Activated CD4-positive, alpha-beta T cell treated with anti-CD3 and anti-CD28 coated beads for 1 hour (primary cell): Measurements from ENCODE around the gene SLC39A12.
"Not testable (repeated sequence)": the region's sequence is repeated elsewhere in the genome, so short reads cannot be mapped to it uniquely, and the experiment has no call there.

Source experiments
- DNase-seq: peaks from one replicate; pipeline ENCODE4 v3.0.0-alpha.2; 2020

Gene SLC39A12

DNA sequence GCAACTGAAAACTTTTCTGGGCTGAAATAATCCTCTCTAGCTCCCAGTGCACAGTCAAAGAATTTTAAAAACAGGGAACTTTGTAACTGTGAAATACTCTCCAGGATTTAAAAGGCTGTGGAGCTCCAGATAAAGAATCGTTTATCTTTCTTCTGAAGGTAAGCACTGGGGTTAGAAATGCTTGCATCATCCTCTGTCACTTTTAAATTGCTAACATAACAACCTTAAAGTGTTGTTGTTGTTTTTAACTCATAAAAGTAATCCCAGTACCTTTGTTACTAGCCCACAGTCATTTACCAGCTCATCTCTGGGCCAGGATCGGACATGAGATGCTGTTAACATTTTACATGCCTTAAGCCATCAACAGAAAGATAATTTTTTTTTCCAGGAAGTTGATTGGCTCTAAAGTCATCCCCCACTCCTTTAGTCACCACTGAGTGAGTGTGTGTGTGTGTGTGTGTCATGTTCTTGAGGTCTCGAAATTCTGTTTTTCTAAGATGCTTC is at the start of gene SLC39A12:
TSS of gene SLC39A12 (plus strand) at position 51 of the 504 bp plus-strand sequence. CDS start 1,359 bp downstream, outside the sequence.
- no peak for DNase-seq

DNA sequence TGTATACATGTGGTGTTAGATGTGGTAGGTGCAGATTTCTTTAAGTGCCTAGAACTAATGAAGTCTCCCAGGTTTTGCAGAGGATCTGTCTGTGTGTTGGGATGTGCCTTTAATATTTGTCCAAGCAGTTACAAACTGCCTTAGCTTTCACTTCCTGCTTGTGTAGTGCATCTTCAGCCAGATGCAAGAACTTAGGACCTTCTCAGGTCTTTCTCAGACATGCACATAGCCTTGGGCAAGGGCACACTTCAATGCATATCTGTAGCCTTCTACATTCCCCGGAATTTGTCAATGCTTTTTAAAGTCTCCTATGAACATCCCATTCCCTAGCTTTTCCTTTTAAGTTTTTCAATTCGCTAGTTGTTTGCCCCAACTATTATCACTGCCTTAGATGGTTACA is 47.2 kb upstream of the SLC39A12 start:
- no peak for DNase-seq

DNA sequence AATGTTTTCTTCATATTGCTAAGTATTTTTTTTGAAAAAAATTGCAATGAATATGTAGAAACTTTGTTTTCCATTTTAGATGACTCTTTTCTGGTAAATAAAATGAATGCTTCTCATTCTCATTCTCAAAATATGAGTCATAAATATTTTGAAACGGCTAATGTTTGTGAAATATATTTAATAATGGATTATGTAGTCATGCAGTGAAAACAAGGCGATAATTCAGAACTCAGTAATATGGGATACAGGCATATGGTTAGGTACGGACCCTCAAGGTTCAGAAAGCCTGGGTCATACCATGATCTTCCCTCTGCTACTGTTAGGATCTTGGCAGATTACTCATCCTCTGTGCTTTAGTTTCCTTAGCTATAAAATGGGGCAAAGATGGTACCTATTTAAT is 46.2 kb upstream of the SLC39A12 start:
- no peak for DNase-seq

DNA sequence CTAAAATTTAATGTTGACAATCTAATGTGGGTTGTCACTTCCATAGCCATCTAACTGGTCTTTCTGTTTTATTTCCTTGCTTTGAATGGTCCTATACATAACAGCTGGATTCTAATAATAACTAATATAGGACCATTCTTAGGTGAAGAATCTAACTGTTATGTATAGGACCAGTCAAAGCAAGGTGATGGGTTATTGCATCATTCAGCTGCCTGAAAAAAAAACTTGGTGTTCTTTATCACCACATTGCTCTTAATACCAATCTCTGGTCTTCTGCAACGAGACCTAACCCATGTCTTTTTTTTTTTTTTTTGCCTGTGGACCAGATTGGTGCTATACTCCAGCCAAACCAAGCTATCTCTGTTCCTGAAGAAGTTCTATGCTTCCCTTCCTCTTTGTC is 45.7 kb upstream of the SLC39A12 start:
- no peak for DNase-seq

DNA sequence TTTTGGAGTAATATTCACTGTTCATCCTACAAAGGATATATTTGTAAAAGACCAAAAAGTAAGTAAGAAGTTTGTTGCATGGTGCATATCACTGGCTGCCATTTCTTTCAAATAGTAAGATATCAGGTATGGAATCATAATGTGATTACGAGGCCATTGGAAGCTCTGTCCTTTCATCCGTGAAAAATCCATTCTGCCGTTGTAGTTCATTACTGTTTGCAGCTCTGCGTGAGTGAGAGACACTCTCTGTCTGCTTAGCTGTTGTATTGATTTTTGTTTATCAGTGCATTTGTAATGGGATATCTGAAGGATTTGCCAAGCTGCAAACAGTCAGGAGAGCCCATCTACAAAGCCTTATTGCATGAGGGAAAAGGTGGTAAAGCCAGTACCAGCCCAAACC is 44.1 kb upstream of the SLC39A12 start:
- no peak for DNase-seq

DNA sequence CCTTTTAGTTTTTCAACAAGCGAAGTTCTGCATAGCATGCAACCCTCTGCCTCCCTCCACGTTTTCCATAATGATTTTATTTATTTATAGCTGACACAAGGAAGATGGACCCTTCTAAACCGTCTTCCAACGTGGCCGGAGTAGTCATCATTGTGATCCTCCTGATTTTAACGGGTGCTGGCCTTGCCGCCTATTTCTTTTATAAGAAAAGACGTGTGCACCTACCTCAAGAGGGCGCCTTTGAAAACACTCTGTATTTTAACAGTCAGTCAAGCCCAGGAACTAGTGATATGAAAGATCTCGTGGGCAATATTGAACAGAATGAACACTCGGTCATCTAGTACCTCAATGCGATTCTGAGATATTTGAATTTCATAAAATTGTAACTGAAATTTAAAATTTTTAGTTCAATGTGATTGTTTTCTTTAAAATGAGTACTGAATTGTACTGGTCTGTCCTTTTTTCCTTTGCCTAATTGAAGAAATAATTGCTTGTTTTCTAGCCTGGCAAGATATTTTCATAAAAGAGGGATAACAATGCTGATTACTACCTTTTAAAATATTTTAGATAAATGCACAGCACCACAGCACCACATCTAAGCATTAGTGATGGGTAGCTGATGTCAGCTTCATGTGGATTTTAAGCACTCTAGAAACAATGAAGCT is 41.5 kb upstream of the SLC39A12 start:
- no peak for DNase-seq

DNA sequence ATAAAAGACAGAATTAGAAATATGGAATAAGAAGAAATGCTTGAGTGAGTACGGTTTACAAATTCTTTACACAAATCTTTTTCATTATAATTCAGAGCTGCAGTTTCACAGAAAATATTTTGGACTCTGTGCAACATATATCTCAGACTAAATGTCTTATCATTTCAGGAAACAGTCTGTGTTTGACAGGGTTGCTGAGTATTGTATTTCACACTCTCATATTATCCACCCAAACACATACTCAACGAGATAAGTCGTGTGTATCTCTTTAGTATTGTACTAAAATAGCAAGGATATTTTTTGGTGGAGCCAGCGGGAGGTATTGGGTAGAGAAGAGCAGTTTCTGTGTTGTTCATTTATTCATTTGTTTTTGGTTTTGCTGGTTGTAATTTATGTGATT is 39.0 kb upstream of the SLC39A12 start:
- DNase-seq: no peak

DNA sequence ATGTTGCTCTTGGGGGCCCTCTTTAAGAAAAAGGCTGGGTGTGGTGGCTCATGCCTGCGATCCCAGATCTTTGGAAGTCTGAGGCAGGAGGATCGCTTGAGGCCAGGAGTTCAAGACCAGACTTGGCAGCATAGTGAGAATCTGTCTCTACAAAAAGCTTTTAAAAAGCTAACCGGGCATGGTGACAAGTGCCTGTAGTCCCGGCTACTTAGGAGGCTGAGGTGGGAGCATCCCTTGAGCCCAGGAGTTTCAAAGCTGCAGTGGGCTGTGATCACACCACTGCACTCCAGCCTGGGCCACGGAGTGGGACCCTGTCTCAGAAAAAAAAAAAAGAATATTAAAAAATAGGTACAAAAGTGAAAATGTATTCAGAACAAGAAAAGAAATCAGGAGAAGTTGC is 38.1 kb upstream of the SLC39A12 start:
- no peak for DNase-seq

DNA sequence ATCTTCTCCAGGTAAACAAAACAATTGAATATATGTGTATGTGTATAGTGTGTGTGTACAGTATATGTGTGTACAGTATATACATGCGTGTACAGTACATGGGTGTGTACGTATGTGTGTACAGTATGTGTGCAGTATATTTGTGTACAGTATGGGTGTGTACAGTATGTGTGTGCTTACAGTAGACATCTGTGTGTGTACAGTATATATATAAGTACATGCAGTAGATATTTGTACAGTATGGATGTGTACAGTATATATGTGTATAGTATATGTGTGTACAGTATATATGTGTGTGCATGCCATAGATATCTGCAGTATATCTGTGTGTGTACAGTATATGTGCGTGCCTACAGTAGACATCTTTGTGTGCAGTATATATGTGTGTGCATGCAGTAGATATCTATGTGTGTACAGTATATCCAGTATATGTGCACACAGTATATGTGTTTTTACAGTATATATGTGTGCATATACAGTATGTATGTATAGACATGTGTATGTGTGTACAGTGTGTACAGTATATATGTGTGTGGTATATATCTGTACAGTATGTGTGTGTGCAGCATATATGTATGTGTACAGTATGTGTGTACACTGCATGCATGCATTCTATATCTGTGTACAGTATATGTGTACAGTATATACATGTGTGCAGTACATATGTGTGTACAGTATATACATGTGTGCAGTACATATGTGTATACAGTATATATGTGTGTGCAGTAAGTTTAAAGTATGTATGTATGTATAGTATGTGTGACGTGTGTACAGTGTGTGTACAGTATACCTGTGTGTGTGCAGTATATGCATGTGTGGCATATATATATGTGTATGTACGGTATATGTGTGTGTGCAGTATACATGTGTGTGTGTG is 37.3 kb upstream of the SLC39A12 start:
- no peak for DNase-seq

DNA sequence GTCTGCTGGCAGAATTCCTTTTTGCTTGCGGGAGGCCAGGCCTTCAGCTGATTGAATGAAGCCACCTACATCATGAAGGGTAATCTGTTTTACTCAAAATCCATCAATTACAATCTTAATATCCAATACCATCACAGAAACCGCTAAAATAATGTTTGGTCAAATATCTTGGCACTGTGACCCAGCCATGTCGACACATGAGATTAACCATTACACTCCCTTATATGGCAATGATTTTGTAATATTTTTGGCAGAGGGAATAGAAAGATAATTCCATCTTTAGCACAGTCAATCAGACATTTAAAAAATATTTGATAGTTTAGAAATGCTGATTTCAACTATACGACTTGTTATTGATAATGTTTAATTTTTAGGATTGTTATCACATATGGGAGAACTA is 36.5 kb upstream of the SLC39A12 start:
- DNase-seq: no peak

DNA sequence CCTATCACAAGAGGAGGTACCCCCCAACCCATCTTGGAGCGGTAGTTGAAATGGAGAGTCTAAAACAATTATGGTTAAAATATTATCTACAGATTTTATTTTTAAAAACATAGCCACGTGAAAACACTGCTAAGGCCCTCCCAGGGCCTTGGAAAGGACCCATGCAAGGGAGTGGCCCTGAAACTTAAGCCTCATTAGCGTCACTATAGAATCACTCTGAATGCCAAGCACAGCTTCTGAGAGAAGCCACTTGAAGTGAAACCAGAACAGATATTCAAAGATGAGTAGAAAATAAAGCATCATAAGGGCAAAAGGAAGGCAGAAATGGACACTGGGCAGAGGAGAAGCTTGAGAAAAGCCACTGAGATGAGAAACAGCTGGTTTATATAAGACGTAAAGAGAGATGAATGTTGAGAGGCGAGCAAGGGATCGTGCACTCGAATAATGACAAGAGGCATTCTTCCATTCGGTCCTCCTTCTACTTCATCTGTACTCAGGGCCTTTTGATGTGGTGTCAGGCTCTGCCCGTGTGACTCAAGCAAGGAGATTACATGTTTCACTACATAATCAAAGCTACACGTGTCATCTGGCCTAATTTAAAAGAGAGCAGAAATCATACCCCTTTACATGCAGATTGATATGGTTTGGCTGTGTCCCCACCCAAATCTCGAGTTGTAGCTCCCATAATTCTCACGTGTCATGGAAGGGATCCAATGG is 33.4 kb upstream of the SLC39A12 start:
- DNase-seq: no peak

DNA sequence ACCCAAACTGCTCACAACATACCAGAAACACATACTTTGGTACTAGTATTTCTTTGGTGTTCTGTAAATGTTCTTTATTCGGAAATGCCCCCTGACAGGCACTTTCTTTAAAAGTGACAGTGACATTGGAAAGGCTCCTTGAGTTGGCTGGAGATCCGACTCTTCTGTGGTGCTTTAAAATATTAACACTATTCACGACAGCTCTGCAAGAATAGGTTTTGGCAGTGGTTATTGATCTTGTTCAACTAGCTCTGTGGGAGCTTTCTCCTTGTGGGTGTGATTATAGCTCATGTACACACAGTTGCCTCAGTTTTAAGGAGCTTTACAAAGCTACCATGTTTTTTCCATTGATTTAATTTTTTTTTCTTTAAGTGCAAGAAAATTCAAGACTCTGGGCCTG is 30.3 kb upstream of the SLC39A12 start:
- no peak for DNase-seq

DNA sequence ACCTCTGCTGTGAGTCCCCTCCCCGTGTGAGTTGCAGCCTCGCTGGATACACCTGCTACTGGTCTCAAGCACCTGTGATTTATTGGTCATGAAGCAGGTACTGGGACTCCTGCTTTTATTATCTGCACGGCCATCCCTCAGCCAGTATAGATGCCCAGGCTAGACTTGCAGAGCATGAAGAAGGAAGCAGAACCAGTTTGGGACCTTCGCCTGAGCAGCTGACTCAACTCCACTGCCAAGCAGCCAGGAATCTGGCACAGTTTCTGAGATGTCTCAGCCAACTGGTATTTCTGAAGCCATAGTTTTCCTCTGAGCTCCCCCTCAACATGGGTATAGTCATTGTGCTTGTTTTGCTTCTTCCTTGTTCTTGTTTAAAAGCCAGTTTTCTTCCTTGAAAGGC is 28.0 kb upstream of the SLC39A12 start:
- no peak for DNase-seq

DNA sequence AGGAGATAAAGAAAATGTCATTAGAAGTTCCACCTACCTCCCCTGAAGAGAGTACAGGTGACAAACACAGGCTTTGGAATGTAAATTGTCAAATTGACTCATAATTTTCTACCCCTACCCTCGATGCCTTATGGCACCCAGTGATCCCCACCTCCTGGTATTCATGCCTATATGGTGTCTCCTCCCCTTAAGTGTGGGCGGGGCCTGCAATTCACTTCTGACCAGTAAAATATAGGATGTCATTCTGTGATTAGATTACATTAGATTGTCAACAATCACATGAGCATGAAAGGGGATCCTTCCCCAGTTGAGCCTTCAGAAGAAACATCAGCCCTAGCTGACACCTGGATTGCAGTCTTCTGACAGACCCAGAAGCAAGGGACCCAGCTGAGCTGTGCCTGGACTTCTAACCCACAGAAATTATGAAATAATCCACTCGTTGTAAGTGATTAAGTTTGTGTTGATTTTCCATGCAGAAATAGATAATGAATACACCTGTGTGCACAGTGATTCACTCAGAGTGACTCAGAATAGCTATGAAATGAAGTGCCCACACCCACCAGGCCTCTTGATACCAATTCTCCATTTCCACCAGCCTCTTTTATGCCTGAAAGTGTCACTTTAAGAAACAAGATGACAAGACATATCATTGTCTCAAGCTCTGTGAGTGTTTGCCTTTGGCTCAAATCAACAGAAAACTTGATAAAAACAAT is 8.5 kb upstream of the SLC39A12 start:
- DNase-seq: no peak

DNA sequence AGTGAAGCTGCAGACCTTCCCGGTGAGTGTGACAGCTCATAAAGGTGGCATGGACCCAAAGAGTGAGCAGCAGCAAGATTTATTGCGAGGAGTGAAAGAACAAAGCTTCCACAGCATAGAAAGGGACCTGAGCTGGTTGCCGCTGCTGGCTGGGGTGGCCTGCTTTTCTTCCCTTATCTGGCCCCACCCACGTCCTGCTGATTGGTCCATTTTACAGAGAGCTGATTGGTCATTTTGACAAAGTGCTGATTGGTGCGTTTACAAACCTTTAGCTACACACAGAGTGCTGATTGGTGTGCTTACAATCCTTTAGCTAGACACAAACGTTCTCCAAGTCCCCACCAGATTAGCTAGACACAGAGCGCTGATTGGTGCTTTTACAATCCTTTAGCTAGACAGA is 1.4 kb upstream of the SLC39A12 start:
- not testable (repeated sequence) for DNase-seq

DNA sequence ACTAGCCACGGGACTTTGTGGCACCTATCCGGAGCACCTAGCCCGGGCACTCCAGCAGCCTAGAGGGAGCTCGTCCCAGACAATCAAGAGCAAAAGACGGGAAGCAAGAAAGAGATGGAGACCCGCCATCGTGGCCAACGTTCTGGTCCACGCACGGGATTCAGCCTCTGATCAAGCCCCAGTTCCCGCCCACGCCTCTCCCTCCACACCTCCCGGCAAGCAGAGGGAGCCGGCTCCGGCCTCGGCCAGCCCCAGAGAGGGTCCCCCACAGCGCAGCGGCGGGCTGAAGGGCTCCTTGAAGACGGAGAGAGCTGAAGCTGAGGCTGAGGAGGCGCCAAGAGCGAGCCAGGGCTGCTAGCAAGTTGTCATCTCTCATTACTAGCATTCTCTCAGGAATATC is 992 bp upstream of the SLC39A12 start:
- DNase-seq: no peak

DNA sequence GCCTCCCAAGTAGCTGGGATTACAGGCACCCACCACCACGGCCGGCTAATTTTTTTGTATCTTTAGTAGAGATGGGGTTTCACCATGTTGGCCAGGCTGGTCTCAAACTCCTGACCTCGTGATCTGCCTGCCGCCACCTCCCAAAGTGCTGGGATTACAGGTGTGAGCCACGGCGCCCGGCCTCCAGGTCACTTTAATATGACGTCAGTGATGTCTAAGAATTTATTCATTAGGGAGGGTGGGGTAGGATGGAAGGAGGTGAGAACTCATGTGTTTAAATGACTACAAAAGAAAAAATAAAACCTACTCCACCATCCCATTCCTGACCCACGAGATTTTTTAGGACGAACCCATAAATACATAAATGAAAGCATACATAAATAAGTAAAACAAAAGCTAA is 2.7 kb downstream of the SLC39A12 start:
- DNase-seq: not testable (repeated sequence)

DNA sequence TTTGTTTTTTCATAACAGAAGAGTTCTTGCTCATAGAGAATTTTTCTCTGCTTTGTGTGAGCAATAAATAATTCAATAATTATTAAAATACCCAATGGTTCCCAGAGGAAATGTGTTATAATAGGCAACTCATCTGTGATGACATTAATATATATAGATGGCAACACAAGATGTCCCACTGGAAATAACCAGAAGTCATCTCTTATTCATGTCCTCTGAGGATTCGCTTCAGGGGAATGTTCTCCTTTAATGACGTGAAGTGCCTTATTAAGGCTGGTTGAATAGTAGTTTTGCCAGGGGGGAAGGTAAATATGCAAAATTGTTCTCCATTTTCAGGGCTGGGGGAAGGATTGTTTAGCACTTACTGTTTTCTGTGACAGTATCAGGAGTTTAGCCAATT is 3.1 kb downstream of the SLC39A12 start:
- DNase-seq: no peak

DNA sequence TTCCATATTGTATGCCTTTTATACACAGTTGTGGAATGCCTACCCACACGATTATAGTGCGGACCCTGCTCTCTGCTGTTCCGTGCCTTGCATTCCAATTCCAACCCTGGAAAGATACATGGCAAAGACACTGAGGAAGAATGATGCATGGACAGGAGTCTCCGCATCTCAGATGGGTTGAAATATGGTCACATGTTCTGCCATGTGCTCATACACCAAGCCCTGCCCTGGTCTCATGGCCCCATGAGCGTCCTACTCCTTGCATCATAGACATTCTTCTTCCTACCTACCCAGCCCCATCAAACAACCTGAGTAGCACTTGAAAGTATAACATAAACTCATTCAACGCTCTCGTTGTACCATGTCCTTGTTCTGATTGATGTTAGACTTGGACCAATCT is 6.3 kb downstream of the SLC39A12 start:
- DNase-seq: no peak

DNA sequence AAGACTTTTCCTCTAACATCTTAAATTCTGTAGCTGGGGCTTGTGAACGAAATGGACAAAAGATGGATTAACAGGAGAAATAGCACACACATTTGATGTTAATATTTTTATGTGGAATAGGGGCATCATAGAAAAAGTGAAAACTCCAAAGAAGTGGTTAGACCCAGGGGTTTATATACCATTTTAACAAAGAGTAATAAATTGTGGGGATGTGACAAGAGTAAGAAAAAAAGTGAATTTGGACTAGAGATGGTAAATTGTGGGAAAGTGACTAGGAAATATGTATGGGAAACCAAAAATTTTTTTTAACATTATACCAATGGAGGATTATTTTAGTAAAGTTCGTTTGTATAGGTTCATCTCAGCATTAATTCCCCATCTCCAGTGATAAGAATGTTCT is 8.2 kb downstream of the SLC39A12 start:
- no peak for DNase-seq

DNA sequence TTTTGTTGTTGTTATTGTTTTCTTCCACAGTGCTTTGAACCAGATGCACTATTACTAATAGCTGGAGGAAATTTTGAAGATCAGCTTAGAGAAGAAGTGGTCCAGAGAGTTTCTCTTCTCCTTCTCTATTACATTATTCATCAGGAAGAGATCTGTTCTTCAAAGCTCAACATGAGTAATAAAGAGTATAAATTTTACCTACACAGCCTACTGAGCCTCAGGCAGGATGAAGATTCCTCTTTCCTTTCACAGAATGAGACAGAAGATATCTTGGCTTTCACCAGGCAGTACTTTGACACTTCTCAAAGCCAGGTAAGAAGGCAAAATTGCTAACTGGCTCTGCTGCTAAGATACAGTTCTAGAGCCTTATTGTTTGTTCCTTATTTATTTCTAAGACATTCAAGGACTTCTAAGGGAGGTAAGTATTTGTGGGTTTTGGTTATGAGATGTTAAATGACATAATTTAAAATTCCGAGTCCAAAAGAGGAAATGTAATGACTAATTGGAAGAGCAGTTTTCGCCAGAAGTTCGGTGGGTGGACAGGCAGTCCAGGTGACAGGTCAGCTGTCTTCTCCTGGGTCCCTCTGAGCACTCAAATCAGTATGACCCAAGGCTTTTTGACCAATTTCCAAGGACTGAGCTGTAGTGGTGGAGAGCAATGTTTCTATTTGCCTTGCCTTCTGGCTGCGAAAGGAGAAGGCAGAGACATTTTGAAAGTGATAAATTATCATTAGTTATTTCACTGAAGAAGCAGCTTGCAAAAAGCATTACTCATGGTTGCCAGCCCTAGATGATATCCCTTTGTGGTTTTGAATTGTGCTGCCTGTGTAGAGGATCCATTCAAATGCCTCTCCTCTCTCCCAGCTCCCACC is 10.1 kb downstream of the SLC39A12 start:
- no peak for DNase-seq

DNA sequence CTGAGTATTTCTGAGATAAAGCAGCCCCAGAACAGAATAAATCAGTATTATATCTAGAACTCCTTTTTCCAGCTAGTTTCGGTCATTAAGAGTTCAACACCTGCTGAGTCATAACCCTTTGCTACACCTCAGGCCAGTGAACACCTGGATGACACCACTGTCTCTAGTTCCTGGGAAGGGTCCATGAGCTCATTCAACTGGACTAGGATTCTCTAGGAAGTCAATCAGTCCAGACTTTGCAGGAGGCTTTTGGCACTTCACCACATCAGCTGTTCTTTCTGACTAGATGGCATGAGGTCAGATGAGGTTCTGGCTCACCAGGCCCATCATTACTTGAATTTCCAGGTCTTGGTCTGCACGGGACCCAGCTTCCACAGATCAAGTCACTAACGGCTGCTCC is 11.7 kb downstream of the SLC39A12 start:
- DNase-seq: no peak
